Raji (cell line): ENCODE measurements around the gene TM7SF2.

ENCODE experiments used
- POLR2A ChIP-seq: IDR thresholded peaks from 2 replicates; pipeline ENCODE4 v1.6.1; 2011; ENCODE audit warnings: low read depth, low read length, control low read depth; ENCODE audit not compliant: insufficient read depth

Gene TM7SF2

GRCh38 chr11:65083834-65084597 is 27.7 kb upstream of the TM7SF2 start, which contains the start of the genes CDCA5 and ZFPL1:
Gene CDCA5 (minus strand): TSS chr11:65084040. CDS start chr11:65083978, 62 bp downstream.
Gene ZFPL1 (plus strand): TSS chr11:65084222. CDS start chr11:65084699, 477 bp downstream.
- TF ChIP-seq POLR2A: peak; percentile 83

- no peak for TF ChIP-seq POLR2A
These were observed 26.9 kb upstream of the TM7SF2 start for GRCh38 chr11:65084598-65085375.

GRCh38 chr11:65085446-65085845 is 26.2 kb upstream of the TM7SF2 start:
- no peak for TF ChIP-seq POLR2A

GRCh38 chr11:65086809-65087208 is 24.9 kb upstream of the TM7SF2 start:
- no peak for TF ChIP-seq POLR2A

- TF ChIP-seq POLR2A: no peak
These were observed 24.5 kb upstream of the TM7SF2 start for GRCh38 chr11:65087216-65087615.

GRCh38 chr11:65087827-65088226 is 23.8 kb upstream of the TM7SF2 start:
- TF ChIP-seq POLR2A: no peak

- no peak for TF ChIP-seq POLR2A
These were observed 22.1 kb upstream of the TM7SF2 start for GRCh38 chr11:65089621-65090020.

GRCh38 chr11:65090628-65091027 is 21.0 kb upstream of the TM7SF2 start:
- no peak for TF ChIP-seq POLR2A

GRCh38 chr11:65095427-65095826 is 16.2 kb upstream of the TM7SF2 start:
- TF ChIP-seq POLR2A: no peak

- peak; percentile 88 for TF ChIP-seq POLR2A
These were observed 15.5 kb upstream of the TM7SF2 start, which contains the start of gene VPS51 for GRCh38 chr11:65095974-65096806. Gene VPS51 (plus strand): TSS chr11:65096214. CDS start chr11:65096251, 37 bp downstream.

GRCh38 chr11:65096926-65097325 is 14.7 kb upstream of the TM7SF2 start:
- no peak for TF ChIP-seq POLR2A

GRCh38 chr11:65100674-65101350 is 10.9 kb upstream of the TM7SF2 start:
- no peak for TF ChIP-seq POLR2A

GRCh38 chr11:65102142-65103095 is 9.3 kb upstream of the TM7SF2 start:
- TF ChIP-seq POLR2A: no peak
